Endothelial cell of umbilical vein (primary cell): Measurements from ENCODE around the gene FAM110C. TPM values are rescaled to one million over a fixed set of nuclear protein-coding genes. Genes with fewer than 3 reads are reported as not detected.

Experiments used
- BruUV-seq: library from RNA; stranded (reverse); fragments of 400-500 nt; replicated peaks from 2 replicates; lab custom pipeline; 2021; lab: Mats Ljungman, UMichigan
- CTCF ChIA-PET: fragments of 300-600, 350-600 bp; sonication (Branson Sonifier 250); formaldehyde crosslinking; loops from one replicate; lab custom pipeline; 2021; ENCODE audit warnings: antibody characterized with exemption, inconsistent platforms; lab: Charles Lee
- POLR2A ChIA-PET: fragments of 300-600, 350-600 bp; sonication (Branson Sonifier 250); formaldehyde crosslinking; loops from one replicate; lab custom pipeline; 2021; ENCODE audit warnings: antibody characterized with exemption, inconsistent platforms; lab: Charles Lee
- DNase-seq: peaks from one replicate; pipeline ENCODE4 v3.0.0-alpha.2; 2011; ENCODE audit warnings: low read depth, low spot score
- FAIRE-seq: peaks from 2 replicates; lab custom pipeline; 2011; peaks lifted over from hg19 to GRCh38; lab: Jason Lieb, UNC
- H2AFZ ChIP-seq: 2 replicates; pipeline ENCODE4 v1.6.0; 2012; ENCODE audit warnings: low read depth, low read length, control low read depth, inconsistent platforms
- H3K27ac ChIP-seq: 2 replicates; pipeline ENCODE4 v1.5.1; 2011; ENCODE audit warnings: low read depth, mild to moderate bottlenecking, control low read depth, low read length, moderate library complexity; ENCODE audit not compliant: insufficient read depth
- H3K27me3 ChIP-seq, 2 experiments: 2 replicates each; pipeline versions ENCODE4 v1.6.0 to v1.6.1; 2011; ENCODE audit warnings: low read length in 2 of 2, mixed read lengths in 1 of 2; ENCODE audit not compliant: control insufficient read depth in 2 of 2, insufficient read depth in 2 of 2
- H3K36me3 ChIP-seq, 2 experiments: 2 replicates in 1 of 2; 3 replicates in 1 of 2; pipeline ENCODE4 v1.5.1; 2011; ENCODE audit warnings: low read length in 2 of 2, mild to moderate bottlenecking in 1 of 2, moderate library complexity in 1 of 2; ENCODE audit not compliant: control insufficient read depth in 2 of 2, insufficient read depth in 2 of 2; ENCODE audit errors: extremely low read depth in 1 of 2
- H3K4me1 ChIP-seq: 3 replicates; pipeline ENCODE4 v1.5.1; 2011; ENCODE audit warnings: mild to moderate bottlenecking, low read length; ENCODE audit not compliant: control insufficient read depth, insufficient read depth; ENCODE audit errors: extremely low read depth
- H3K4me2 ChIP-seq: 2 replicates; pipeline ENCODE4 v1.6.1; 2011; ENCODE audit warnings: low read length, control low read depth, mixed read lengths; ENCODE audit not compliant: insufficient read depth
- H3K4me3 ChIP-seq, 3 experiments: fragments of 200-600 bp in 1 of 3; sonication (generic), shearing (Covaris generic) in 1 of 3; replicated peaks in 1 of 3; 2 replicates each; pipeline ENCODE4 v1.5.1; 2011 to 2016; ENCODE audit warnings: control low read depth in 3 of 3, low read length in 3 of 3, mild to moderate bottlenecking in 2 of 3, inconsistent platforms in 1 of 3, low read depth in 1 of 3, moderate library complexity in 1 of 3; ENCODE audit not compliant: insufficient read depth in 1 of 3
- H3K79me2 ChIP-seq: 2 replicates; pipeline ENCODE4 v1.6.0; 2012; ENCODE audit warnings: low read length, inconsistent platforms; ENCODE audit not compliant: control insufficient read depth, insufficient read depth
- H3K9ac ChIP-seq: replicated peaks from 2 replicates; pipeline ENCODE3; 2011; ENCODE audit warnings: low read length, control low read depth; ENCODE audit not compliant: insufficient read depth; ENCODE audit errors: extremely low read depth
- H3K9me1 ChIP-seq: replicated peaks from 3 replicates; pipeline ENCODE4 v1.6.0; 2011; ENCODE audit warnings: mild to moderate bottlenecking, low read length; ENCODE audit not compliant: control insufficient read depth, insufficient read depth; ENCODE audit errors: extremely low read depth
- H3K9me3 ChIP-seq: replicated peaks from 2 replicates; pipeline ENCODE4 v1.5.1; 2012; ENCODE audit warnings: low read length, inconsistent platforms; ENCODE audit not compliant: control insufficient read depth, insufficient read depth
- H4K20me1 ChIP-seq: replicated peaks from 2 replicates; pipeline ENCODE3; 2011; ENCODE audit warnings: mild to moderate bottlenecking, low read length; ENCODE audit not compliant: control insufficient read depth, insufficient read depth; ENCODE audit errors: extremely low read depth
- FOS ChIP-seq: IDR thresholded peaks from 2 replicates; pipeline ENCODE4 v1.6.1; 2011; ENCODE audit warnings: mild to moderate bottlenecking, low read length, moderate library complexity, borderline replicate concordance; ENCODE audit not compliant: insufficient read depth
- JUN ChIP-seq: IDR thresholded peaks from 2 replicates; pipeline ENCODE4 v1.6.1; 2011; ENCODE audit warnings: borderline replicate concordance, low read depth; ENCODE audit not compliant: insufficient read length, insufficient read depth
- MYC ChIP-seq: IDR thresholded peaks from one replicate; pipeline ENCODE4 v1.6.1; 2011; ENCODE audit warnings: mild to moderate bottlenecking, low read depth, low read length
- POLR2AphosphoS5 ChIP-seq: IDR thresholded peaks from 2 replicates; pipeline ENCODE4 v1.6.1; 2012; ENCODE audit warnings: low read depth, mild to moderate bottlenecking, control low read depth, low read length, moderate library complexity; ENCODE audit not compliant: insufficient read depth
- dilution Hi-C: fragments of 300-500 bp; cut with MboI; formaldehyde crosslinking; loops from one replicate; pipeline ENCODE4 v1.15.0; 2019; ENCODE audit warnings: low sequenced_read_pairs; ENCODE audit not compliant: extremely low pct_ligation_motif_present
- intact Hi-C: fragments of 100-400 bp; cut with micrococcal nuclease; formaldehyde crosslinking; loops from one replicate; pipeline ENCODE4 v1.10.0; 2022
- polyA plus RNA-seq, 4 experiments: library from polyadenylated mRNA; depleted of rRNA in 3 of 4; stranded (reverse) in 3 of 4; unstranded in 1 of 4; fragments of >200 nt; gene quantifications; 2 replicates each; pipeline versions ENCODE4 v1.2.1 to v1.2.3, GENCODE V29; 2011 to 2012; ENCODE audit warnings: missing spikeins in 1 of 4
- total RNA-seq: library from RNA; stranded (reverse); gene quantifications from 2 replicates; pipeline ENCODE4 v1.2.3, GENCODE V29; 2021
- TF ChIP-seq, protein P1 (sequence below): IDR thresholded peaks from 2 replicates; pipeline ENCODE4 v1.6.1; 2011; ENCODE audit not compliant: insufficient read depth, insufficient read length

The FAM110C gene
- total and polyA plus RNA-seq, 2 donors (not counting 3 experiments of a cell fraction or from before 2014, with no cell fraction given), result not detected

DNA sequence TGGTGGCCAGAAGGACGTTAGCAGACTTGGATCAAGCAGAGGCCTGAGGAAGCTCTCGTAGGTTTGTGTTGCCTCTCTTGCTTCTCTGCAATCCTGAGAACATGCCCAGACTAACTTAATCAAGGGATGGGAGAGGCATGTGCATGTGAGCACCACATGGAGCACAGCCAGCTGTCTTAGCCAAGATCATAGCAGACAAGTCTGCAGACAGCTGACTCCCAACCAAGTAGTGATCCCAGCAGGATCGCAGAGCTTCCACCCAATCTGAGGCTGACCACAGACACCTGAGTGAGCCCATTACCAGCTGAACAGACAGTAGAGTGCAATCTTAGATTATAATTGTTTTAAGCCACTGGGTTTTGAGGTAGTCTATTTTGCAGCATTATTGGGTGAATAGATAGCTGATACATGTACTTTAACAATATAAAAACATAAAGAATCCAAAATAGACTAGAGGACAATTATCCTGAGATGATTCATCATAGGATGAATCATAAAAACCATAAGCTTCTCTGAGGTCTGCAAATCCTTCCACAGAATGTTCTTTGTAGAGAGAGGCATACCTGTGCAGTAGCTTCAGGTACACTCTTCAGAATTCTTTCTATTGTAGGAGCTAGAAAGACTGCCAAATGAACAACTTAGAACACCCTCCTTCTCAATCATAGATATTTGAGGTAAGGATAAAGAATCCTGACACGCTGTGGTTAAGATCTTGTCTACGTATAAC lies 25.2 kb upstream of the FAM110C start:
- H3K36me3 ChIP-seq, result no peaks in the 10 kb centered on the region
- FAIRE-seq, result no peak
- H3K4me2 ChIP-seq, result no peak overlapping the region
- no TSS peak for BruUV-seq
- no peaks in the 10 kb centered on the region for H3K79me2 ChIP-seq
- ChIA-PET CTCF (no interaction called here), POLR2A (no interaction called here)
- H3K9me3 ChIP-seq, result no peaks in the 10 kb centered on the region
- dilution Hi-C loops, result no loop called here
- no peak overlapping the region for H3K4me3 ChIP-seq
- H3K9me1 ChIP-seq, result no peaks in the 10 kb centered on the region
- no peak overlapping the region for H3K27ac ChIP-seq
- no peak overlapping the region for H3K9ac ChIP-seq
- no peak for TF ChIP-seq FOS
- TF ChIP-seq POLR2AphosphoS5, result no peak
- no peak for TF ChIP-seq JUN
- TF ChIP-seq MYC, result no peak
- TF ChIP-seq, protein P1, sequence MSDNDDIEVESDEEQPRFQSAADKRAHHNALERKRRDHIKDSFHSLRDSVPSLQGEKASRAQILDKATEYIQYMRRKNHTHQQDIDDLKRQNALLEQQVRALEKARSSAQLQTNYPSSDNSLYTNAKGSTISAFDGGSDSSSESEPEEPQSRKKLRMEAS, result no peak
- no peaks in the 10 kb centered on the region for H3K4me1 ChIP-seq
- DNase-seq, result no peak
- H4K20me1 ChIP-seq, result no peaks in the 10 kb centered on the region
- intact Hi-C loops, result no loop called here
- H2AFZ ChIP-seq, result no peak overlapping the region
- no peaks in the 10 kb centered on the region for H3K27me3 ChIP-seq
